Measurements from ENCODE around the gene ACE2. TPM values are rescaled to one million over a fixed set of nuclear protein-coding genes. Genes with fewer than 3 reads are reported as not detected.

The ACE2 gene
- total and polyA plus RNA-seq, 2 of the 8 experiments (the other 6 are each of a cell fraction or from before 2014, with no cell fraction given) = 0.06 TPM; not detected in 1

GRCh38 chrX:15522464-15522863, 78.3 kb downstream of the ACE2 start (continued):
- TF ChIP-seq CHD7 (IDR thresholded peaks at IDR 0.05; ENCODE audit: insufficient replicate concordance, low read length) (no peak), RAD21 (IDR thresholded peaks at IDR 0.05 in 1 of 2, conservative IDR thresholded peaks at IDR 0.05 in 1 of 2; ENCODE audit: low read depth in 2 of 2, low read length in 2 of 2) (no peak), RBBP5 (IDR thresholded peaks at IDR 0.05; ENCODE audit: borderline replicate concordance, low read depth, low read length) (no peak), RNF2 (IDR thresholded peaks at IDR 0.05; ENCODE audit: borderline replicate concordance, low read depth, low read length, missing control alignments, poor library complexity, severe bottlenecking) (no peak), BRCA1 (IDR thresholded peaks at IDR 0.05; ENCODE audit: low read depth, low read length) (no peak), POLR2A (IDR thresholded peaks at IDR 0.05; ENCODE audit: control extremely low read depth in 1 of 2, low read depth in 2 of 2, low read length in 2 of 2) (no peak), SRF (IDR thresholded peaks at IDR 0.05; ENCODE audit: low read depth, low read length) (no peak), NRF1 (IDR thresholded peaks at IDR 0.05; ENCODE audit: low read depth, low read length) (no peak), HDAC2 (IDR thresholded peaks at IDR 0.05; ENCODE audit: borderline replicate concordance in 1 of 2, low read depth in 2 of 2, low read length in 2 of 2) (no peak), JUN (IDR thresholded peaks at IDR 0.05; ENCODE audit: low read depth, low read length) (no peak)
